ENCODE results near the gene CSPG4. TPM values are rescaled to one million over a fixed set of nuclear protein-coding genes. Genes with fewer than 3 reads are reported as not detected.
"Not testable (repeated sequence)": the region's sequence is repeated elsewhere in the genome, so short reads cannot be mapped to it uniquely, and the experiment has no call there.

CSPG4 gene
- total and polyA plus RNA-seq, 8 donors, result 0.35 to 3.1 (median 1.0) TPM

- no peak for ATAC-seq
- H3K36me3 ChIP-seq, result no peaks in the 10 kb centered on the region
- 78 to 91% methylated on average over 7 of the region's 7 CpGs for WGBS, 2 donors
- FAIRE-seq, result no peak
- H3K27me3 ChIP-seq, result no peaks in the 10 kb centered on the region
- H3K27ac ChIP-seq, result no peak overlapping the region
- TF ChIP-seq, protein P1, sequence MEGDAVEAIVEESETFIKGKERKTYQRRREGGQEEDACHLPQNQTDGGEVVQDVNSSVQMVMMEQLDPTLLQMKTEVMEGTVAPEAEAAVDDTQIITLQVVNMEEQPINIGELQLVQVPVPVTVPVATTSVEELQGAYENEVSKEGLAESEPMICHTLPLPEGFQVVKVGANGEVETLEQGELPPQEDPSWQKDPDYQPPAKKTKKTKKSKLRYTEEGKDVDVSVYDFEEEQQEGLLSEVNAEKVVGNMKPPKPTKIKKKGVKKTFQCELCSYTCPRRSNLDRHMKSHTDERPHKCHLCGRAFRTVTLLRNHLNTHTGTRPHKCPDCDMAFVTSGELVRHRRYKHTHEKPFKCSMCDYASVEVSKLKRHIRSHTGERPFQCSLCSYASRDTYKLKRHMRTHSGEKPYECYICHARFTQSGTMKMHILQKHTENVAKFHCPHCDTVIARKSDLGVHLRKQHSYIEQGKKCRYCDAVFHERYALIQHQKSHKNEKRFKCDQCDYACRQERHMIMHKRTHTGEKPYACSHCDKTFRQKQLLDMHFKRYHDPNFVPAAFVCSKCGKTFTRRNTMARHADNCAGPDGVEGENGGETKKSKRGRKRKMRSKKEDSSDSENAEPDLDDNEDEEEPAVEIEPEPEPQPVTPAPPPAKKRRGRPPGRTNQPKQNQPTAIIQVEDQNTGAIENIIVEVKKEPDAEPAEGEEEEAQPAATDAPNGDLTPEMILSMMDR (IDR thresholded peaks at IDR 0.05), result no peak
- H3K9me3 ChIP-seq, result no peaks in the 10 kb centered on the region
- intact Hi-C loops (cut with DNase I), result loop anchor here (10.0 kb wide), 3 partner anchors 53 to 323 kb away; partner anchors contain the start of genes MAN2C1 (in 1 of the 3) and SNUPN (in 1 of the 3)
- no peak overlapping the region for H3K4me3 ChIP-seq
- H3K4me1 ChIP-seq, result no peaks in the 10 kb centered on the region
- peak in 1 of 6 donors; percentile 37 for DNase-seq
These were observed 24.4 kb downstream of the CSPG4 start for GRCh38 chr15:75688278-75688557.

- Histone ChIP-seq H3K9me3 (no peaks in the 10 kb centered on the region), H3K4me1 (no peaks in the 10 kb centered on the region), H3K36me3 (no peaks in the 10 kb centered on the region), H3K27ac (no peak overlapping the region), H3K27me3 (no peaks in the 10 kb centered on the region), H3K4me3 (no peak overlapping the region)
- TF ChIP-seq, protein P1 (IDR thresholded peaks at IDR 0.05), result no peak
- ATAC-seq, result no peak
- no peak for FAIRE-seq
- intact Hi-C loops (cut with DNase I), result loop anchor here (10.0 kb wide), 3 partner anchors 53 to 323 kb away; partner anchors contain the start of genes MAN2C1 (in 1 of the 3) and SNUPN (in 1 of the 3)
- DNase-seq, result peak in 1 of 6 donors; percentile 71
- 85 to 88% methylated on average over 44 of the region's 44 CpGs for WGBS, 2 donors
These were observed 25.0 kb downstream of the CSPG4 start for GRCh38 chr15:75687486-75688277.

DNA sequence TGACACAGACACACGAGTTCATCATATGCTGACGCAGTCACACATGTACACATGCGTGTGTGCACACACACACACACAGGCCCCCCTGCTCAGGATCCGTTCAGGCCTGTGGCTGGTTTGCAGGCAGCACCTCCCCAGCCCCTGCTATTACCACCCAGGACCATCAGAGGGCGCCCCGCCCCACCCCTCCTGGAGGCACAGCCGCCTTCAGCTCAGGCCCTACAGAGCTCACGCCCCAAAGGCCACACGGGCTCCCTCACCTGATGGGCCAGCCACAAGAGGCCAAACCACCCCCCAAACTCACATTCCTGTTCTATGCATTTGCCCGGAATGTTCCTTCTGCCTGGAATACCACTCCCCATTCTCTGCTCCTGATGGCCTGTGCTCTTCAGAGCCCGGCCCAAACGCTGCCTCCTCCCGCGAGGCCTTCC is 26.4 kb downstream of the CSPG4 start:
- WGBS, 2 donors, result 30 to 38% methylated on average over 12 to 14 of the region's 14 CpGs
- intact Hi-C loops (cut with DNase I), result loop anchor here (10.0 kb wide), 3 partner anchors 51 to 321 kb away; partner anchors contain the start of genes MAN2C1 (in 1 of the 3) and SNUPN (in 1 of the 3)
- TF ChIP-seq, protein P1 (IDR thresholded peaks at IDR 0.05), result peak; percentile 47 to 69 (median 67)
- not testable (repeated sequence) for FAIRE-seq, H3K27me3 ChIP-seq, H3K4me3 ChIP-seq, H3K36me3 ChIP-seq, H3K9me3 ChIP-seq, H3K27ac ChIP-seq, H3K4me1 ChIP-seq
- DNase-seq (peak; percentile 58 to 94 (median 86)), ATAC-seq (peak; percentile 79 to 91 (median 86))

GRCh38 chr15:75685195-75685594 is 27.5 kb downstream of the CSPG4 start:
- intact Hi-C loops (cut with DNase I), result loop anchor here (10.0 kb wide), 3 partner anchors 50 to 320 kb away; partner anchors contain the start of genes MAN2C1 (in 1 of the 3) and SNUPN (in 1 of the 3)

More at GRCh38 chr15:75685195-75685594, 27.5 kb downstream of the CSPG4 start:
- TF ChIP-seq, protein P1 (IDR thresholded peaks at IDR 0.05), result no peak
- Histone ChIP-seq H3K27ac (no peak overlapping the region), H3K9me3 (no peaks in the 10 kb centered on the region), H3K4me1 (no peaks in the 10 kb centered on the region), H3K36me3 (no peaks in the 10 kb centered on the region), H3K4me3 (no peak overlapping the region), H3K27me3 (no peaks in the 10 kb centered on the region)
- WGBS, 2 donors, result 67 to 74% methylated on average over 12 of the region's 12 CpGs
- FAIRE-seq (no peak), ATAC-seq (no peak), DNase-seq (peak in 1 of 6 donors; percentile 41)
